Sigmoid colon (tissue), 7 donors: ENCODE data around the gene SLC9A8. TPM values are rescaled to one million over a fixed set of nuclear protein-coding genes. Genes with fewer than 3 reads are reported as not detected.

Source experiments
- DNase-seq: peaks from one replicate; pipeline ENCODE4 v3.0.0-alpha.2; 2019
- H3K27ac ChIP-seq, 4 donors: fragments of 200-600 bp; sonication (generic); one replicate each; pipeline ENCODE4 v1.5.1; 2016 to 2019; ENCODE audit warnings: mild to moderate bottlenecking in 1 of 4
- H3K27me3 ChIP-seq, 3 donors: fragments of 200-600 bp; sonication (generic); one replicate each; pipeline ENCODE4 v1.5.1; 2019; ENCODE audit warnings: mild to moderate bottlenecking in 1 of 3
- H3K36me3 ChIP-seq, 4 donors: fragments of 200-600 bp; sonication (generic); one replicate each; pipeline ENCODE4 v1.5.1; 2016 to 2019
- H3K4me1 ChIP-seq, 4 donors: fragments of 200-600 bp; sonication (generic); one replicate each; pipeline ENCODE4 v1.5.1; 2017 to 2019
- H3K4me3 ChIP-seq, 4 donors: fragments of 200-600 bp; sonication (generic); one replicate each; pipeline ENCODE4 v1.5.1; 2017 to 2019; ENCODE audit warnings: mild to moderate bottlenecking in 2 of 4, moderate library complexity in 1 of 4
- H3K9me3 ChIP-seq, 4 donors: fragments of 200-600 bp in 3 of 4; sonication (generic) in 3 of 4; one replicate each; pipeline versions ENCODE4 v1.5.1 to v1.6.1; 2013 to 2019
- CTCF ChIP-seq, 4 experiments: fragments of 450-650 bp in 3 of 4; fragments of 200-600 bp in 1 of 4; IDR thresholded peaks; one replicate each; pipeline ENCODE4 v1.5.1; 2016 to 2019; ENCODE audit warnings: antibody characterized with exemption in 4 of 4, mild to moderate bottlenecking in 3 of 4, moderate library complexity in 2 of 4
- EP300 ChIP-seq, 4 donors: sonication (generic); formaldehyde crosslinking; IDR thresholded peaks; one replicate each; pipeline ENCODE4 v1.6.1; 2017; ENCODE audit warnings: antibody characterized with exemption in 4 of 4
- POLR2A ChIP-seq, 2 donors: fragments of 450-650 bp; IDR thresholded peaks; one replicate each; pipeline ENCODE4 v1.6.1; 2016; ENCODE audit warnings: antibody characterized with exemption in 2 of 2, mild to moderate bottlenecking in 2 of 2, moderate library complexity in 2 of 2
- POLR2AphosphoS5 ChIP-seq, 4 donors: sonication (generic); formaldehyde crosslinking; IDR thresholded peaks; one replicate each; pipeline ENCODE4 v1.6.1; 2017; ENCODE audit warnings: antibody characterized with exemption in 4 of 4
- WGBS, 2 donors: extraction: QIAGEN DNeasy Blood & Tissue Kit; methylation state at CpG; one replicate each; pipeline ENCODE4 v1.1.7; 2013; 5-methylcytosine and 5-hydroxymethylcytosine counted together
- intact Hi-C: fragments of 100-400 bp; cut with DNase I; formaldehyde crosslinking; loops from one replicate; pipeline ENCODE4 v1.15.1; 2023
- polyA plus RNA-seq, 3 donors: library from polyadenylated mRNA; stranded (reverse); fragments of 200-250 nt; gene quantifications; one replicate each; pipeline ENCODE4 v1.2.3, GENCODE V29; 2013
- total RNA-seq, 4 donors: library from RNA; depleted of rRNA; stranded (reverse); fragments of >200 nt; gene quantifications; one replicate each; pipeline ENCODE4 v1.1.0, GENCODE V29; 2016
- donor health status: healthy with polysubstance abuse.
- donor health status: Bipolar disorder and iron deficiency.
- donor health status: healthy.

SLC9A8 gene
- total and polyA plus RNA-seq, 7 donors: 1.8 to 14.7 (median 5.7) TPM

GRCh38 chr20:49792006-49792405 is 20.6 kb upstream of the SLC9A8 start:
- H3K9me3 ChIP-seq: no peaks in the 10 kb centered on the region
- H3K4me1 ChIP-seq: no peaks in the 10 kb centered on the region
- intact Hi-C loops: no loop called here
- TF ChIP-seq EP300 (IDR thresholded peaks at IDR 0.05): no peak
- TF ChIP-seq POLR2AphosphoS5 (IDR thresholded peaks at IDR 0.05): no peak
- no peak overlapping the region for H3K4me3 ChIP-seq
- no peaks in the 10 kb centered on the region for H3K27me3 ChIP-seq
- 84 to 96% methylated on average over 1 of the region's 1 CpG for WGBS, 2 donors
- DNase-seq: no peak
- no peak overlapping the region for H3K27ac ChIP-seq
- H3K36me3 ChIP-seq: no peaks in the 10 kb centered on the region

DNA sequence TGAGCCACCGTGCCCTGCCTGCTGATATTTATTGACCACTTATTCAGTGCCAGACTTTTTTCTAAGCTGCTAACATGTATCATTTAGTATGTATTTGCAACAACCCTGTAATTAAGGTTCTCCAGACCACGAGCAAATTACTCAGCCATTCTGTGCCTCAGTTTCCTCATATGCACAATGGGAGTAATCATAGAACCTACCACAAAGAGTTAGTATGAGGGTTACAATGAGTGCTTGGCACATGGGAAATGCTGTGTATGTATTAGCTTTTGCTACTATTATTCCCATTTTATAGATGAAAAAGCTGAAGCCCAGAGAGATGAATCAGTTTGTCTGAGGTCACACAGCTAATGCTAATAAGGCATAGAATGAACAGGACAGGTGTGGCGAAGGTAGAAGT is 20.0 kb upstream of the SLC9A8 start:
- no peaks in the 10 kb centered on the region for H3K4me1 ChIP-seq
- no peak for DNase-seq
- WGBS, 2 donors: 84 to 95% methylated on average over 3 of the region's 3 CpGs
- no peaks in the 10 kb centered on the region for H3K9me3 ChIP-seq
- no peaks in the 10 kb centered on the region for H3K36me3 ChIP-seq
- H3K4me3 ChIP-seq: no peak overlapping the region
- no peaks in the 10 kb centered on the region for H3K27me3 ChIP-seq
- TF ChIP-seq EP300 (IDR thresholded peaks at IDR 0.05): no peak
- TF ChIP-seq CTCF (IDR thresholded peaks at IDR 0.05): no peak
- TF ChIP-seq POLR2A (IDR thresholded peaks at IDR 0.05): no peak
- intact Hi-C loops: no loop called here
- H3K27ac ChIP-seq: no peak overlapping the region

DNA sequence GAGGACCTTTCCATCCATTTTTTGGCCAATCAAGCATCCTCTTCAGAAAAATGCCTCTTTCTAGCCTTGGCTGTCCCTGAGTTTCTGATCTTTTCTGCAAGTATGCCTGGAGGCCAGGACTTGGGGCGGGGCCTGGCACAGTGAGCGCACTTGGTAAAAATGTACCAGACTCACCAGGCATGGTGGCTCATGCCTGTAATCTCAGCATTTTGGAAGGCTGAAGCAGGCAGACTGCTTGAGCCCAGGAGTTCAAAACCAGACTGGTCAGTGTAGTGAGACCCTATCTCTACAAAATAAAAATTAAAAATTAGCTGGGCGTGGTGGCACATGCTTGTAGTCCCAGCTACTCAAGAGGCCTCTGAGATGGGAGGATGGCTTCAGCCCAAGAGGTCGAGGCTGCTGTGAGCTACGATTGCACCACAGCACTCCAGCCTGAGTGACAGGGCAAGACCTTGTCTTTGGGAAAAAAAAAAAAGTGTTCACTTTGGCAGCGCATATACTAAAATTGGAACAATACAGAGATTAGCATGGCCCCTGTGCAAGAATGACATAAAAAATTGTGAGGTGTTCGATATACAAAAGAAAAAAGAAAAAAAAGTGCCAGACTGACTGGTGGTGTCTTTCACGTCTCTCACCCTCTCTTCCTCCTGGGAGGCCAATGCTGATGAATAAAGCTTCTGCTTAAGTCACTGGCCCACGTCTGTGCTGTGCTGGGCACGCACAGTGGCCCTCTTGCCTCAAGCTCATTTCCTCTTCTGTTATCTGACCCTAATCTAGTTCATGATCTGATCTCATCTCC is 18.1 kb upstream of the SLC9A8 start:
- Histone ChIP-seq H3K27ac (no peak overlapping the region), H3K27me3 (no peaks in the 10 kb centered on the region), H3K4me1 (no peaks in the 10 kb centered on the region), H3K36me3 (no peaks in the 10 kb centered on the region), H3K9me3 (no peaks in the 10 kb centered on the region), H3K4me3 (no peak overlapping the region)
- 64 to 71% methylated on average over 10 of the region's 10 CpGs for WGBS, 2 donors
- TF ChIP-seq EP300 (IDR thresholded peaks at IDR 0.05) (no peak), POLR2A (IDR thresholded peaks at IDR 0.05) (no peak), POLR2AphosphoS5 (IDR thresholded peaks at IDR 0.05) (no peak), CTCF (IDR thresholded peaks at IDR 0.05) (no peak)
- no peak for DNase-seq
- intact Hi-C loops: no loop called here

DNA sequence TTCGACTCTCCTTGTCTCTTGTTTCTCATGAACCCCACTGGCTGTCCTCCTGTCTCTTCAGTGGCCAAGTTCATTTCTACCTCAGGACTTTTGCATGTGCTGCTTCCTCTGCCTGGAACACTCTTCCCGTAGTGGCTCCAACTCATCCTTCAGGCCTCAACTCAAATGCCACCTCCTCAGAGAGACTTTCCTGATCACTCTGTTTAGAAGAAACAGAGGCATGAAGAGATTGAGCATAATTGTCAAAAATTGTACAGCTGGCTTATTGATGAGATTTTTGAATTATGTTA is 17.5 kb upstream of the SLC9A8 start:
- intact Hi-C loops: no loop called here
- TF ChIP-seq EP300 (IDR thresholded peaks at IDR 0.05): no peak
- TF ChIP-seq CTCF (IDR thresholded peaks at IDR 0.05): no peak
- no peak for TF ChIP-seq POLR2A (IDR thresholded peaks at IDR 0.05)
- no peak for TF ChIP-seq POLR2AphosphoS5 (IDR thresholded peaks at IDR 0.05)
- Histone ChIP-seq H3K4me3 (no peak overlapping the region), H3K27ac (no peak overlapping the region), H3K27me3 (no peaks in the 10 kb centered on the region), H3K4me1 (no peaks in the 10 kb centered on the region), H3K9me3 (no peaks in the 10 kb centered on the region), H3K36me3 (no peaks in the 10 kb centered on the region)
- 71 to 81% methylated on average over 2 of the region's 2 CpGs for WGBS, 2 donors
- no peak for DNase-seq

DNA sequence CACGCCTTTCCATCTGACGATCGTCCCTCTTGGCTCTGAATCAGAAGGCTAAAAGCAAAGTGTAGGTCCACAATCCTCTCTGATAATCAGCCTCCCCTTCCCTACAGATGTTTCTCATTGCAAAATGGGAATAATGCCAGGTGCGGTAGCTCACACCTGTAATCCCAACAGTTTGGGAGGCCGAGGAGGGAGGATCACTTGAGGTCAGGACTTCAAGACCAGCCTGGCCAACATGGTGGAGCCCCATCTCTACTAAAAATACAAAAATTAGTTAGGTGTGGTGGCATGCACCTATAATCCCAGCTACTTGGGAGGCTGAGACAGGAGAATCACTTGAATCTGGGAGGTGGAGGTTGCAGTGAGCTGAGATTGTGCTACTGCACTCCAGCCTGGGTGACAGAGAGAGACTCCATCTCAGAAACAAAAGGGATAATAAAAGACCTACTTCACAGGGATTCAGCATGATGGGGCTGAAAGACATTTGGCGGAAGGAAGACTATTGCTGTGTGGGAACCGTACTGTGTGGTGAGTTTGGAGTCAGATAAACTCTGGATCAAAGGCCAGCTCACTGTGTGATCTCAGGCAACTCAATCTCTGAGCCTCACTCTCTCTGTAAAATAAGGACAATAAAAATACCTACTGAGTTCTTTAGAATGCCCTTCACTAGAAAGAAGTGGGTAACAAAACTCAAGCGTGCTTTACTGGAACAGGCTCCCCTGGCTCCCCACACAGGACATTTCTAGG is 15.9 kb upstream of the SLC9A8 start:
- Histone ChIP-seq H3K27ac (no peak overlapping the region), H3K27me3 (no peaks in the 10 kb centered on the region), H3K4me1 (no peaks in the 10 kb centered on the region), H3K36me3 (no peaks in the 10 kb centered on the region), H3K9me3 (no peaks in the 10 kb centered on the region), H3K4me3 (no peak overlapping the region)
- no peak for DNase-seq
- WGBS, 2 donors: 58 to 82% methylated on average over 8 of the region's 8 CpGs
- TF ChIP-seq POLR2A (IDR thresholded peaks at IDR 0.05) (no peak), POLR2AphosphoS5 (IDR thresholded peaks at IDR 0.05) (no peak), CTCF (IDR thresholded peaks at IDR 0.05) (no peak), EP300 (IDR thresholded peaks at IDR 0.05) (no peak)
- intact Hi-C loops: no loop called here
